22Rv1 (cell line): ENCODE results near the gene ASH1L.
"Not testable (repeated sequence)": the region's sequence is repeated elsewhere in the genome, so short reads cannot be mapped to it uniquely, and the experiment has no call there.

Experiments
- H3K27ac ChIP-seq: fragments of 450-650 bp; 2 replicates; pipeline ENCODE4 v1.5.1; 2017
- ZFX ChIP-seq: fragments of 450-650 bp; IDR thresholded peaks from 2 replicates; pipeline ENCODE4 v1.6.1; 2017; ENCODE audit warnings: antibody characterized with exemption, borderline replicate concordance
- TF ChIP-seq, protein P1 (sequence below): fragments of 450-650 bp; IDR thresholded peaks from 2 replicates; pipeline ENCODE4 v1.5.1; 2017; ENCODE audit warnings: mild to moderate bottlenecking

The ASH1L gene

DNA sequence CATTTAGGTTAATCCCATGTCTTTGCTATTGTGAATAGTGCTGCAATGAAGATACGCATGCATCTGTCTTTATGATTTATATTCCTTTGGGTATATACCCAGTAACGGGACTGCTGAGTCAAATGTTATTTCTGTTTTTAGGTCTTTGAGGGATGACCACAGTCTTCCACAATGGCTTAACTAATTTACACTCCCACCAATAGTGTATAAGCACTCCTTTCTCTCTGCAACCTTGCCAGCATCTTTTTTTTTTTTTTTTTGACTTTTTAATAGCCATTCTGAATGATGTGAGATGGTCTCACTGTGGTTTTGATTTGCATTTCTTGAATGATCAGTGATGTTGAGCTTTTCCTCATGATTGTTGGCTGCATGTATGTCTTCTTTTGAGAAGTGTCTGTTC, 33.5 kb downstream of the ASH1L start:
- TF ChIP-seq, protein P1, sequence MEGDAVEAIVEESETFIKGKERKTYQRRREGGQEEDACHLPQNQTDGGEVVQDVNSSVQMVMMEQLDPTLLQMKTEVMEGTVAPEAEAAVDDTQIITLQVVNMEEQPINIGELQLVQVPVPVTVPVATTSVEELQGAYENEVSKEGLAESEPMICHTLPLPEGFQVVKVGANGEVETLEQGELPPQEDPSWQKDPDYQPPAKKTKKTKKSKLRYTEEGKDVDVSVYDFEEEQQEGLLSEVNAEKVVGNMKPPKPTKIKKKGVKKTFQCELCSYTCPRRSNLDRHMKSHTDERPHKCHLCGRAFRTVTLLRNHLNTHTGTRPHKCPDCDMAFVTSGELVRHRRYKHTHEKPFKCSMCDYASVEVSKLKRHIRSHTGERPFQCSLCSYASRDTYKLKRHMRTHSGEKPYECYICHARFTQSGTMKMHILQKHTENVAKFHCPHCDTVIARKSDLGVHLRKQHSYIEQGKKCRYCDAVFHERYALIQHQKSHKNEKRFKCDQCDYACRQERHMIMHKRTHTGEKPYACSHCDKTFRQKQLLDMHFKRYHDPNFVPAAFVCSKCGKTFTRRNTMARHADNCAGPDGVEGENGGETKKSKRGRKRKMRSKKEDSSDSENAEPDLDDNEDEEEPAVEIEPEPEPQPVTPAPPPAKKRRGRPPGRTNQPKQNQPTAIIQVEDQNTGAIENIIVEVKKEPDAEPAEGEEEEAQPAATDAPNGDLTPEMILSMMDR, result no peak
- TF ChIP-seq ZFX, result no peak
- H3K27ac ChIP-seq, result no peak overlapping the region

DNA sequence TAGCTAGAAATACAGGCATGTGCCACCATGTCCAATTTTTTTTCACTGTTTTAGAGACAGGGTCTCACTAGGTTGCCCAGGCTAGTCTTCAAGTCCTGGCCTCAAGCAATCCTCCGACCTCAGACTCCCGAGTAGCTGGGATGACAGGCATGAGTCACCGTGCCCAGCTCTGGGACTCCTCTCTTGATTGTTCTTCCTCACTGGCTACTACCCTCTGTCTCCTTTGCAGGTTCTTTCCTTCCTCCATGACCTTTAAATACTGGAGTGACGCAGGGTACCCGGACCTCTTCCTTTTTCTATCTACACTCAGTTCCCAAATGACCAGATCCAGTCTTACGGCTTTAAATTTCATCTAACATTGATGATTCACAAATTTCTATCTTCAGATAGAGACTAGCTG, 34.9 kb downstream of the ASH1L start:
- no peak overlapping the region for H3K27ac ChIP-seq
- TF ChIP-seq ZFX, result no peak

- TF ChIP-seq, protein P1, result no peak
- TF ChIP-seq ZFX, result no peak
- no peak overlapping the region for H3K27ac ChIP-seq
Measured at GRCh38 chr1:155526356-155526755, 36.2 kb downstream of the ASH1L start.

- H3K27ac ChIP-seq, result no peak overlapping the region
- TF ChIP-seq, protein P1, result no peak
- TF ChIP-seq ZFX, result no peak
Measured at GRCh38 chr1:155522069-155522468, 40.5 kb downstream of the ASH1L start.

DNA sequence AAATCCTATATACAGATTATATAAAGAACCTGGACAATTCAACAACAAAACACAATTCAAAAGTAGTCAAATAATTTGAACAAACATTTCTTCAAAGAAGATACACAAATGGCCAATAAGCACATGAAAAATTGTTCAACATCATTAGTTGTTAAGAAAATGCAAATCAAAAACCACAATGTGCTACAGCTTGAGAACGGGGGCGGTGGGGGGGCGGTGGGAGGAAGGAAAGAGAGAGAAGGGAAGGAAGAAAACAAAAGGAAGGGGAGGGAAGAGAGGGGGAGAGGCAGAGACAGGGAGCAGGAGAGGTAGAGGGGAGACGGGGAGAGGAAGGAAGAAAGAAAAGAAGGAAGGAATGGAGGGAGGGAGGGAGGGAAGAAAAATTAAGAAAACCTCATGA, 44.1 kb downstream of the ASH1L start:
- no peak overlapping the region for H3K27ac ChIP-seq
- TF ChIP-seq ZFX, result no peak
- TF ChIP-seq, protein P1, result no peak

DNA sequence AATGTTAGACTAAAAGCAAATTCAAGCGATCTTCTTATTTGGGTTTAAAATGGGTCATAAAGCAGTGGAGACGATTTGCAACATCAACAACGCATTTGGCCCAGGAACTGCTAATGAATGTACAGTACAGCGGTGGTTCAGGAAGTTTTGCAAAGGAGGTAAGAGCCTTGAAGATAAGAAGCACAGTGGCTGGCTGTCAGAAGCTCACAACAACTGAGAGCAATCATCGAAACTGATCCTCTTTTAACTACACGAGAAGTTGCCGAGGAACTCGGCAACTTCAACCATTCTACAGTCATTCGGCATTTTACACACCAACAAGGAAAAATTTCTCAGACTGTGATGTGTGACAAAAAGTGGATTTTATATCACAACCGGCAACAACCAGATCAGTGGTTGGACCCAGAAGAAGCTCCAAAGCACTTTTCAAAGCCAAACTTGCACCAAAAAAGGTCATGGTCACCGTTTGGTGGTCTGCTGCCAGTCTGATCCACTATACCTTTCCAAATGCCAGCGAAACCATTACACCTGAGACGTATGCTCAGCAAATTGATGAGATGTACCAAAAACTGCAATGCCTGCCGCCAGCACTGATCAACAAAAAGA, 47.9 kb downstream of the ASH1L start:
- no peak overlapping the region for H3K27ac ChIP-seq
- no peak for TF ChIP-seq ZFX
- TF ChIP-seq, protein P1, result no peak

DNA sequence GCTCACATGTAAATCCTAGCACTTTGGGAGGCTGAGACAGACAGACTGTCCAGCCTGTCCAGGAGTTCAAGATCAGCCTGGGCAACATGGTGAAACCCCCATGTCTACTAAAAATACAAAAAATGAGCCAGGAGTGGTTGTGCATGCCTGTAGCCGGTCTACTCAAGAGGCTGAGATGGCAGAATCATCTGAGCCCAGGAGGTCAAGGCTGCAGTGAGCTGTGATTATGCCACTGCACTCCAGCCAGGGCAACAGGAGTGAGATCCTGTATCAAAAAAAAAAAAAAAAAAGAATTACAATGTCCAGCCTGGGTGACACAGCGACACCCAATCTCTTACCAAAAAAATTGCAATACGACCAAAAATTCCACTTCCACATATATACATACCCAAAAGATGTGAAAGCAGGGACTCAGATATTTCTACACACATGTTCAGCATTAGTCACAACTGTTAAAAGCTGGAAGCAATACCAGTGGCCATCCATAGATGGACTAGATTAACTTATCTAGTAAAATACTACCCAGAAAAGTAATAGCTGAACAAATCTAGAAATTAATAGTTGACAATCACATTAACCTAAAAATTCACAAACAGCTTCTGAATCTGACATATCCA, 49.2 kb downstream of the ASH1L start:
- TF ChIP-seq ZFX, result no peak
- TF ChIP-seq, protein P1, result no peak
- H3K27ac ChIP-seq, result no peak overlapping the region

DNA sequence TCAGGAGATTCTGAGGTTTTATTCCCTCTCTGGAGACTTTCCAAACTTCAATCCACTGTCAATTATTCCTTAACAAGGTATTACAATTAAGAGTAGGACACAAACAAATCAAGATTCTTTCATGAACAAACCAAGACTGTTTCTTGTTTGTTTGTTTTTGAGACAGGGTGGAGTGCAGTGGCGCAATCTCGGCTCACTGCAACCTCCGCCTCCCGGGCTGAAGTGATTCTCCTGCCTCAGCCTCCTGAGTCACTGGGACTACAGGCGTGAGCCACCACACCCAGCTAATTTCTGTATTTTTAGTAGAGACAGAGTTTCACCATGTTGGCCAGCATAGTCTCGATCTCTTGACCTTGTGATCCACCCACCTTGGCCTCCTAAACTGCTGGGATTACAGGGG, 51.2 kb downstream of the ASH1L start:
- not testable (repeated sequence) for H3K27ac ChIP-seq
